ENCODE data around the gene TNIP3.
A peak's percentile ranks its signal among the peaks of the same experiment; 100 is the strongest.

TNIP3 gene

DNA sequence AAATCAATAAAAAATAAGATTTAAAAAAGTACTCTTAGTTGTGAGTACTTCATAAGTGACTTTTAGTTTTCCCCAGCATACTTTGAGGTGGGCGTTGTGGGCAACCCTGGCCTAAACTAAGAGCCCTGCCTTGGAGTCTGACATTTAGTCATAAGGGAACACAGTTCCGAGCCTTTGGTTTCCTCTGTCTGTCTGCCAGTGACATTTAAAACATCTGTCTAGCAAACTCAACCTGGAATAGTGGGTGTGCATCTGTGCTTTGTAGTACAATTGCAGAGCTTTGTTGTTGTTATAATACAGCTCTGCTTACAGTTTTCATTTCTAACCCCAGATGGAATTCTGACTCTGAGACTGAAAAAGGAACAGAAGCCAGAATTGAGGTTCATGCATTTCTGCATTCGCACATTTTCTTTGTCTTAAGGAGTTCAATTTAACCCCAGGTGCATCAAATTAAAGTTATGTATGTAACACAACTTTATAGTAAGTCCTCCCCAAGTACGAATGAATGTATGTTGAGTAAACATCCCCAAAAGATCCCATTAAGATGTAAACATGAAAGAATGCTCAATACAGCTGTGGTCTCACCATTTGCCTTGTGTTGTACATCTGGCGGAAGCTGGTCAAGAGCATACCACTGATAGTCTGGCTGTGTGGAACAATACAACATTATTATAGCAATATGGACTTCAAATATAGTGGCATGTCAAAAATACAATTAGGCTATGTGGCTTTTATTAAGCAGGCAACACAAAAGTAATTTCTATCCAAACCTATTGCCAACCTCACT, 25.9 kb downstream of the TNIP3 start:
- peak; percentile 48 for DNase-seq

DNA sequence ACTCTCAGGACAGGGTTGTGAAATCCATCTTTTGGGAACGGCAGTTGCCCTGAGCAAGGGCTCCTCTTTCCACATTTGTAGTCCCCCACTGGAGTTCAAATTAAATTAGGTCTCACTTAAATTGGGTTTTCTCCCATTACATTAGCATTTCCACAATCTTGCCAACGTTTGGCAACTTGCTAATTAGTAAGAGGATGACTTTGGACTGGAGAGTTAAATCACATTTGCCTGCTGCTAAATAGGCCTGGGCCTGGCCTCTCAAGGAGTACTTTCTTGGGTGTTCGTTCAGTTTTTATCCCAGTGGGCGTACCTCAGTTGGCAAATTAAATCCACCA, 33.8 kb downstream of the TNIP3 start:
- DNase-seq: no peak

DNA sequence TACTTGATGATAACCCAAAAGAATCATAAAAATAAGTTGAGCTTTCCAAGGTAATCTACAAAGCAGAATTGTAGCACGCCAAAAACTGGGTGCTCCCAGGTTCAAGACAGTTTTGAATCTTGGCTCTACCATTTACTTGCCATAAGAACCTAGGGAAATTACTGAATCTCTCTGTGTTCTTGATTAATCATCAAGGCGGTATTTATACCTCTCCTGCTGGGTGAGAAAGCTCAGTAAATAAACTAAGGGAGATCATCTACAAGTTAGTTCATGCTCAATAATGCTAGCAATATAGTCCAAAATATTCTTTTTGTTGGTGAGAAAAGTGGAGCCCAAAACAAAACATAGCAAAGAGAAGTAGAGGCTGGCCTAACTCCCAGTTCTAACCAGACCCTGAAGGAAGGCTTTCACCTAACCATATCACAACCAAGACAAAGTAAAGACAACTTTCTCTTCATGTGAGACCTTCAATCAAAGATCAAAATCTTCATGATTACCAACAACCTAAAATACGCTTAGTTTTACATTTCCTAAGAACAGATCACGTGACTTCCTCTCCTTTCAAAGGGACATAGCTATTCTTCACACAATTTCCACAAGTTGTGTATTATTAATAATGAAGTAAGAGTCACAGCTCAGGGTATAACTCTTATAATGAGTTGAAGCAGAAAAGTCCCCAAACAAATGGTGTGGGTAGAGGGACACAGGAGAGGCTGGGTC, 34.4 kb downstream of the TNIP3 start:
- no peak for DNase-seq

- DNase-seq: no peak
Measured at GRCh38 chr4:121127100-121127499, 37.0 kb downstream of the TNIP3 start.

DNA sequence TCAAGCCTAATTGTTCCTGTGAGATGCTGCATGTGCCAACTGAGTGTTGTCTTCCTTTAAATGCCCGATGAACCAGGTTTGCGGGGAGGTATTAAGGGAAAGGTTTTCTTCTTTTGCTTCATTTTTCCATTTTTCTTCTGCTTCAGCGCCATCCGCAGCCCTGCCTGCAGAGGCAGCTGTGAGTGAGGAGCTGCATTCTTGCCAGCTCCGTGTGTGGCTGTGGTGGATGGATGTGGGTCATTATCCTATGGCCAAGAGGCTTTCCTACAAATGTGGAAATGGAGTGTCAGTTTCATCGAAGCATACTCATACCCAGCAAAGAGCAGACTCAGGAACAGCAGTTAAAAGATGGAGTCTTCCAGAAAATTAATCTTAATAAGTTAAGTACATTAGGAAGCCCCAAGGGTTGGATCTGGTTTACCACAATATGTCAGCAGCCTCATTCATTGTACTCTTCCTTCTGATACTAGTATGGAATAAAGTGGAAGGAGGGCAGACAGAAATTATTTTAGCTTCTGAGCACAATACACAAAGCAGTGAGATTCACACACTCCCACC, 37.6 kb downstream of the TNIP3 start:
- no peak for DNase-seq

GRCh38 chr4:121125498-121125885, 38.6 kb downstream of the TNIP3 start:
- no peak for DNase-seq

DNA sequence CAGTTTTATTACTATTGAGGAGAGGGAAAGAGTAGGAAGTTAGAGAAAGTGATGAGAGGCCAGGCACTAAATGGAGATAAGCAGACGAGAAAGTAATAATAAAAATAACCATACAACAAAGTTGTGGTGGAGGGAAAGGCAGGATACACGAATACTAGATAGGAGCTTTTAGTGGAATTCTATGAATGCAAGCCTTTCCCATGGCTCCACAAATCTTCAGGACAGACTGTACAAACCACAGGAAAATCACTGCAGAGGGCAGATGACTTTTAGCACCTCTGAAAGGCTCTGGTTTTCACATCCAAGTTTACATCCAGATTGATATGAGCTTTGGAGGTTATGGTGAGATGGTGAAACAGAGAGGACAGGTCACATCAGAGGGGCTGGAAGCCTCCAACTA, 41.5 kb downstream of the TNIP3 start:
- DNase-seq: no peak

GRCh38 chr4:121119715-121120114, 44.4 kb downstream of the TNIP3 start:
- DNase-seq: no peak

GRCh38 chr4:121118344-121118743, 45.8 kb downstream of the TNIP3 start:
- DNase-seq: peak; percentile 20

DNA sequence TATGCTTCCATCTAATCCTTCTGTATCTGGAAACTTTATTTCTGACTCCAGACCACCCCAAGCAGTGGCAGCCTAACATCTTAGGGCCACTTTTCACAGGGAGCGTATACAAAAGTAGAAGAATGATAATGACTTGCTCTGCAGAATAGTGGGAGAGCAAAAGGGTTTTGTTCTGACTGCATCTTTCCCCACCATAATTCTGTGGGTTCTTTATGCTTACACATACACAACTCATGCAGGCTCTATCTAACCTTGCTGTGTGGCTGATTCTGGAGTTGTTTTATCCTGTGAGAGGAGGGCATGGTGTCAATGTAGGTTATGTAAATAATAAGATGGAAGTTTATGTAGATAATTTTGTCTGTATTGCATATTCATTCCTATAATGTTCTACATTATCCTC, 49.4 kb downstream of the TNIP3 start:
- DNase-seq: peak; percentile 80

DNA sequence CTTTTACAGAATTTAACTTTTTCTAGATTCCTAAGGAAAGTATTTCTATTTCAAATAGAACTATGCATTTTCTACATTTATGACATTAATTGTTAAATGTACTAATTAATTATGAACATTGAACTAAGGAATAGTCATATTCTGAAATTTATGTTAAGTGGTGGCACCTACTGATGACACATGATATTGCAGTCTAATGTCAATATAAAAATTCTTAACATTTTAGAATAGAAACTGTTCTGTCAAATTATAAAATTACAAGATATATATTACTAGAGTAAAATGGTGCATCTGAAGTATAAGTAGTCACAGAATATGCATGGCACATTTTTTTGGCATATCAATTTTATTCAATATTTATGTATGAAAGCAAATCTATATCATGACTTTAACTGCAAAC, 51.6 kb downstream of the TNIP3 start:
- peak; percentile 8 for DNase-seq

DNA sequence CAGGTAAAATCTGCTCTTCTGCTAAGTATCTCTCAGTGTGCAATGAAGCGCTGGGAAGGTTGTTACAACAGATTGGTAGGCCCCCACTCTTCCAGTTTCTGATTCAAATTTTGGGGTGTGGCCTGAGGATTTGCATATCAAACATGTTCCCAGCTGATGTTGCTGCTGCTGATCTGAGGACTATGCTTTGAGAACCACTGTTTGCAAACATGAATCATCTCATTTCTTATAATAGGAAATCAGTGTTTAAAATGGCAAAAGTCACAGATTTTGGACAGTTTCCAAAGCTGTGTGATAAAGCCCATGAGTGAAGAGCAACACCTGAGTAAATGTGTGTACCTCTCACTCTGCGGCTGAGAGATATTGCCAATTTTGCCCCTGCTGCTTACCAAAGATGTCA, 55.6 kb downstream of the TNIP3 start:
- DNase-seq: no peak

GRCh38 chr4:121107507-121107906, 56.6 kb downstream of the TNIP3 start:
- DNase-seq: no peak

GRCh38 chr4:121100093-121100775, 63.9 kb downstream of the TNIP3 start:
- DNase-seq: no peak

GRCh38 chr4:121098266-121098665, 65.9 kb downstream of the TNIP3 start:
- DNase-seq: no peak

DNA sequence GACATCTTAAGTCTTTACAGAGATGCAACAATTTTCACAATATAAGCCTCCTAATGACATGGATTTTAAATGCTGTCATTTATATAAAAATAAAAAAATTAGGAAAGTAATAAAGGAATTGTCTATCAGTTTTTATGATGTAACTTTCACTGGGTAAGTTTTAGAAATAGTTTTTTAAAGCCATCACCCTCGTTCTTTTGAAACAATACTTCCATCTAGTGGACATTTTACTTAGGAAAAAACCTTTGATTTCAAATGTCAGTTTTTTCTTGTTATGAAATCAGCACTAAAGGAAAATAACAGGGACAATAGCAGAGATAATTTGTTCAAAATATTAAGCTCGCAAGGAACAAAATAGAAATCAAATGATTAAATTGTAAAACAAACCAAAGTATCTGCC, 67.5 kb downstream of the TNIP3 start:
- no peak for DNase-seq

- DNase-seq: no peak
Measured at GRCh38 chr4:121096191-121096590, 67.9 kb downstream of the TNIP3 start.

DNA sequence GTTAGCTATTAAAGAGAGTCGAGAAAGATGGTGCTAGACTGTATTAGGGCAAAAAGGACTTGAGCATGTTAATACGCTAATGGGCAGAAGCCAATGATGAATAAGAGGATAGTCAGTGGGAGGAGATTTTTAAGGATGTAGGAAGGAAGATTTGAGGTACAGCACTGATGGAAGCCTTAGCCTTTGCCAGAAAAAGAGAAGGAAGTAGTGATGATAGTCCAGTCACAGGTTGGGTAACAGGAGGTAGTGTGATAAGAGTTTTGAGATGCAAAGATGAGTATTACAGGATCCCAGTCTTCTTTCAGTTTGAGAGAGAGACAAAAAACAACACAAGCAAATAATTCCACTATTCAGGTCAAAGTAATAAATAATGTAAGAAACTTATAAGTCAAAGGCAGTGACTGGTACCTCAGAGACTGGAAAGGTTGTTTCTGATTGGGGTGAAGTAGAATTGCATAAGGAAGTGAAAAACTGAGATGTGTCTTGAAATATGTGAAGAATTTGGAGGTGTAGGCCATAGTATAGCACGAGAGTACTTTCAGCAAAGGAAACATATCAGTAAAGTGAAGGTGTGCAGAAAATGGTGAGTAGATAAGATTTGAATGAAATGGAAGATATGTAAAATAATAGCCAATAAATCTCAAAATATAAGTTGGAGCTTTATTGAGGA, 69.7 kb downstream of the TNIP3 start:
- DNase-seq: no peak

DNA sequence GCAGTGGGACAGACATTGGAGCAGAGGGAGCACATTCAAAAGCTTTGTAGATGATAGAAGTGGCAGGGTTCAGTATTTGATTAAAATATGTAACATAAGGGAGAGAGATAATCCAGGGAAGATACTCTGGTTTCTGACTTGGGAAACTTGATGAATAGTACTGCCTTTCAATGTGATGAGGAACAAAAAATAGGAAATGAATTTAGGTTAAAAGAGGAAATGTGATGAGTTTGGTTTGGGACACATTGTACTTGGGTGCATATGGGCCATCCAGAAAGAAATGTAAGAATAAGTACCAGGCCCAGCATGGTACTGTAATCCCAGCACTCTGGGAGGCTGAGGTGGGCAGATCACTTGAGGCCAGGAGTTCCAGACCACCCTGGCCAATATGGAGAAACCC, 70.9 kb downstream of the TNIP3 start:
- no peak for DNase-seq

- DNase-seq: no peak
Measured at GRCh38 chr4:121091941-121092340, 72.2 kb downstream of the TNIP3 start.

DNA sequence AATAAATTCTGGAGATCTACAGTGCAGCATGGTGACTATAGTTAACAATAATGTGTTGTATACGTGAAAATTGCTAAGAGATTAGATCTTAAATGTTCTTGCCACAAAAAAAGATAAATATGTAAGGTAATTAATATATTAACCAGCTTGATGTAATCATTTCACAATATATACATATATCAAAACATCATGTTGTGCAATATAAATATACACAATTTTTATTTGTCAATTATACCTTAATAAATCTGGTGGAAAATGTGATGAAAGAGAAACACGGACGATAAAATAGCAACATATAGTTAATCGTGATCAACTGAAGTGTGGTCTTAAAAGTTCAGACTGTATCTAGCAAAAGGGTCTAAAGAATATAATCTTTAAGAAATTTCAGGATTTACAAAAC, 75.3 kb downstream of the TNIP3 start:
- no peak for DNase-seq
